Fibroblast of lung (primary cell): Measurements from ENCODE around the gene SH3PXD2A. TPM values are rescaled to one million over a fixed set of nuclear protein-coding genes. Genes with fewer than 3 reads are reported as not detected.

Experiments used
- DNase-seq, 2 donors: peaks; one replicate each; pipeline versions ENCODE4 v3.0.0 to v3.0.0-alpha.2; 2010; ENCODE audit warnings: low read depth in 2 of 2
- H2AFZ ChIP-seq: 2 replicates; pipeline ENCODE4 v1.5.1; 2012; ENCODE audit warnings: low read length, control low read depth, inconsistent platforms
- H3K27ac ChIP-seq: 2 replicates; pipeline ENCODE4 v1.5.1; 2011; ENCODE audit warnings: low read length, control low read depth; ENCODE audit not compliant: insufficient read depth
- H3K27me3 ChIP-seq: 2 replicates; pipeline ENCODE4 v1.5.1; 2011; ENCODE audit warnings: mild to moderate bottlenecking, low read length; ENCODE audit not compliant: control insufficient read depth, insufficient read depth
- H3K36me3 ChIP-seq: 2 replicates; pipeline ENCODE4 v1.5.1; 2011; ENCODE audit warnings: low read length; ENCODE audit not compliant: control insufficient read depth, insufficient read depth
- H3K4me1 ChIP-seq: 2 replicates; pipeline ENCODE4 v1.5.1; 2011; ENCODE audit warnings: low read length; ENCODE audit not compliant: control insufficient read depth, insufficient read depth; ENCODE audit errors: extremely low read depth
- H3K4me2 ChIP-seq: 2 replicates; pipeline ENCODE4 v1.5.1; 2011; ENCODE audit warnings: low read length, control low read depth; ENCODE audit not compliant: insufficient read depth; ENCODE audit errors: extremely low read depth
- H3K4me3 ChIP-seq, 4 experiments: fragments of 200-600 bp in 1 of 4; sonication (generic) in 1 of 4; replicated peaks in 1 of 4; 2 replicates each; pipeline ENCODE4 v1.5.1; 2011 to 2016; ENCODE audit warnings: low read length in 4 of 4, low read depth in 3 of 4, mild to moderate bottlenecking in 3 of 4, control low read depth in 2 of 4, inconsistent platforms in 1 of 4, mixed read lengths in 1 of 4; ENCODE audit not compliant: insufficient read depth in 1 of 4; ENCODE audit errors: control extremely low read depth in 1 of 4
- H3K79me2 ChIP-seq: 2 replicates; pipeline ENCODE4 v1.5.1; 2012; ENCODE audit warnings: mild to moderate bottlenecking, low read length, inconsistent platforms; ENCODE audit not compliant: control insufficient read depth, insufficient read depth
- H3K9ac ChIP-seq: 2 replicates; pipeline ENCODE4 v1.5.1; 2011; ENCODE audit warnings: mild to moderate bottlenecking, low read length, control low read depth; ENCODE audit not compliant: insufficient read depth
- H3K9me3 ChIP-seq: 2 replicates; pipeline ENCODE4 v1.5.1; 2012; ENCODE audit warnings: low read depth, low read length; ENCODE audit not compliant: control insufficient read depth, insufficient read depth
- H4K20me1 ChIP-seq: 2 replicates; pipeline ENCODE4 v1.5.1; 2011; ENCODE audit warnings: low read length; ENCODE audit not compliant: control insufficient read depth, insufficient read depth; ENCODE audit errors: extremely low read depth
- CTCF ChIP-seq, 2 donors: IDR thresholded peaks in 1 of 2; conservative IDR thresholded peaks in 1 of 2; 1 replicate in 1 of 2; 2 replicates in 1 of 2; pipeline ENCODE4 v1.5.1; 2011 to 2012; ENCODE audit warnings: low read length in 2 of 2, control low read depth in 1 of 2, inconsistent platforms in 1 of 2, low read depth in 1 of 2, mild to moderate bottlenecking in 1 of 2
- EZH2 ChIP-seq: IDR thresholded peaks from 2 replicates; pipeline ENCODE4 v1.5.1; 2012; ENCODE audit warnings: low read length, control low read depth, mild to moderate bottlenecking; ENCODE audit errors: missing control alignments
- polyA plus RNA-seq, 2 donors: library from polyadenylated mRNA; depleted of rRNA in 1 of 2; stranded (reverse) in 1 of 2; unstranded in 1 of 2; fragments of >200 nt; gene quantifications; 2 replicates each; pipeline ENCODE4 v1.2.1, GENCODE V29; 2011 to 2012; ENCODE audit warnings: missing spikeins in 1 of 2
- total RNA-seq: library from RNA; depleted of rRNA; stranded (reverse); fragments of >200 nt; gene quantifications from 2 replicates; pipeline ENCODE4 v1.2.1, GENCODE V29; 2014

The SH3PXD2A gene
- total and polyA plus RNA-seq, 2 donors (not counting 1 experiment from before 2014, with no cell fraction given) = 25.5 to 33.2 TPM

GRCh38 chr10:103556383-103557007 is 298.9 kb downstream of the SH3PXD2A start:
- Histone ChIP-seq H3K27me3 (peaks cover 17% of the 10 kb centered on the region), H3K4me3 (no peak overlapping the region), H3K9ac (no peak overlapping the region), H3K4me2 (no peak overlapping the region), H3K79me2 (no peaks in the 10 kb centered on the region), H2AFZ (no peak overlapping the region), H3K27ac (no peak overlapping the region), H3K36me3 (no peaks in the 10 kb centered on the region), H3K4me1 (peaks cover 4% of the 10 kb centered on the region), H4K20me1 (no peaks in the 10 kb centered on the region), H3K9me3 (no peaks in the 10 kb centered on the region)
- DNase-seq = no peak
- TF ChIP-seq CTCF (conservative IDR thresholded peaks at IDR 0.05 in 1 of 2, IDR thresholded peaks at IDR 0.05 in 1 of 2; ENCODE audit: low read depth in 1 of 2, low read length in 2 of 2) (no peak), EZH2 (no peak)

DNA sequence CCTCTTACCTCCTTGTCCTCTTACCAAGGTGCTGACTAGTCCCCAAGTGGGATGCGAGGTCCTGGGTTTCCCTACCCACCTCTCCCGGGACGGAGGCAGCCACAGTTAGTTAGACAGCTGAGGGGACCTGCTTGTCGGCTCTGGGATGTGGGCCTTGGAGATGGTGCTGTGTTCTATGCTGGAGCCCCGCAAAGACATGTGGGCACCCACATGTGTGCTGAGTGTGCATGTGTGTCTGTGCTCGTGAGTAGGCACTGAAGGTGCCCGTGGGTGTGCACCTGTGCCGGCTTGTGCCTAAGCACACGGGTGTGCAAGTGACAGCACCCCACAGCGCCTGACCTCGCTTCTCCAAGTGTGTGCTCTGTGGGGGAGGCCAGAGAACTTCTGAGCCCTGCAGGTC is 299.7 kb downstream of the SH3PXD2A start:
- Histone ChIP-seq H4K20me1 (no peaks in the 10 kb centered on the region), H3K9me3 (no peaks in the 10 kb centered on the region), H2AFZ (no peak overlapping the region), H3K4me1 (peaks cover 4% of the 10 kb centered on the region), H3K79me2 (no peaks in the 10 kb centered on the region), H3K4me2 (peak overlapping the region; percentile 35), H3K9ac (no peak overlapping the region), H3K4me3 (peak overlapping the region in 1 of 4 experiments; percentile 9), H3K36me3 (no peaks in the 10 kb centered on the region), H3K27me3 (peaks cover 17% of the 10 kb centered on the region), H3K27ac (no peak overlapping the region)
- no peak for DNase-seq
- TF ChIP-seq CTCF (conservative IDR thresholded peaks at IDR 0.05 in 1 of 2, IDR thresholded peaks at IDR 0.05 in 1 of 2; ENCODE audit: low read depth in 1 of 2, low read length in 2 of 2) (no peak), EZH2 (no peak)

GRCh38 chr10:103555325-103555649 is 300.1 kb downstream of the SH3PXD2A start:
- no peaks in the 10 kb centered on the region for H3K9me3 ChIP-seq
- DNase-seq = no peak
- peak overlapping the region in 3 of 4 experiments; percentile 9 to 44 (median 13) for H3K4me3 ChIP-seq
- H3K79me2 ChIP-seq = no peaks in the 10 kb centered on the region
- H3K4me2 ChIP-seq = peak overlapping the region; percentile 35
- H4K20me1 ChIP-seq = no peaks in the 10 kb centered on the region
- H3K36me3 ChIP-seq = no peaks in the 10 kb centered on the region
- TF ChIP-seq CTCF (conservative IDR thresholded peaks at IDR 0.05 in 1 of 2, IDR thresholded peaks at IDR 0.05 in 1 of 2; ENCODE audit: low read depth in 1 of 2, low read length in 2 of 2) (no peak), EZH2 (no peak)
- peaks cover 4% of the 10 kb centered on the region for H3K4me1 ChIP-seq
- H3K27me3 ChIP-seq = peaks cover 19% of the 10 kb centered on the region
- H3K9ac ChIP-seq = no peak overlapping the region
- H2AFZ ChIP-seq = no peak overlapping the region
- no peak overlapping the region for H3K27ac ChIP-seq
